Endothelial cell of umbilical vein (primary cell): ENCODE measurements around the gene CCDC183. TPM values are rescaled to one million over a fixed set of nuclear protein-coding genes. Genes with fewer than 3 reads are reported as not detected.

Experiments
- BruUV-seq: library from RNA; stranded (reverse); fragments of 400-500 nt; replicated peaks from 2 replicates; lab custom pipeline; 2021; lab: Mats Ljungman, UMichigan
- CTCF ChIA-PET: fragments of 300-600, 350-600 bp; sonication (Branson Sonifier 250); formaldehyde crosslinking; loops from one replicate; lab custom pipeline; 2021; ENCODE audit warnings: antibody characterized with exemption, inconsistent platforms; lab: Charles Lee
- POLR2A ChIA-PET: fragments of 300-600, 350-600 bp; sonication (Branson Sonifier 250); formaldehyde crosslinking; loops from one replicate; lab custom pipeline; 2021; ENCODE audit warnings: antibody characterized with exemption, inconsistent platforms; lab: Charles Lee
- DNase-seq: peaks from one replicate; pipeline ENCODE4 v3.0.0-alpha.2; 2011; ENCODE audit warnings: low read depth, low spot score
- FAIRE-seq: peaks from 2 replicates; lab custom pipeline; 2011; peaks lifted over from hg19 to GRCh38; lab: Jason Lieb, UNC
- H2AFZ ChIP-seq: 2 replicates; pipeline ENCODE4 v1.6.0; 2012; ENCODE audit warnings: low read depth, low read length, control low read depth, inconsistent platforms
- H3K27ac ChIP-seq: 2 replicates; pipeline ENCODE4 v1.5.1; 2011; ENCODE audit warnings: low read depth, mild to moderate bottlenecking, control low read depth, low read length, moderate library complexity; ENCODE audit not compliant: insufficient read depth
- H3K27me3 ChIP-seq, 2 experiments: 2 replicates each; pipeline versions ENCODE4 v1.6.0 to v1.6.1; 2011; ENCODE audit warnings: low read length in 2 of 2, mixed read lengths in 1 of 2; ENCODE audit not compliant: control insufficient read depth in 2 of 2, insufficient read depth in 2 of 2
- H3K36me3 ChIP-seq, 2 experiments: 2 replicates in 1 of 2; 3 replicates in 1 of 2; pipeline ENCODE4 v1.5.1; 2011; ENCODE audit warnings: low read length in 2 of 2, mild to moderate bottlenecking in 1 of 2, moderate library complexity in 1 of 2; ENCODE audit not compliant: control insufficient read depth in 2 of 2, insufficient read depth in 2 of 2; ENCODE audit errors: extremely low read depth in 1 of 2
- H3K4me1 ChIP-seq: 3 replicates; pipeline ENCODE4 v1.5.1; 2011; ENCODE audit warnings: mild to moderate bottlenecking, low read length; ENCODE audit not compliant: control insufficient read depth, insufficient read depth; ENCODE audit errors: extremely low read depth
- H3K4me2 ChIP-seq: 2 replicates; pipeline ENCODE4 v1.6.1; 2011; ENCODE audit warnings: low read length, control low read depth, mixed read lengths; ENCODE audit not compliant: insufficient read depth
- H3K4me3 ChIP-seq, 3 experiments: fragments of 200-600 bp in 1 of 3; sonication (generic), shearing (Covaris generic) in 1 of 3; replicated peaks in 1 of 3; 2 replicates each; pipeline ENCODE4 v1.5.1; 2011 to 2016; ENCODE audit warnings: control low read depth in 3 of 3, low read length in 3 of 3, mild to moderate bottlenecking in 2 of 3, inconsistent platforms in 1 of 3, low read depth in 1 of 3, moderate library complexity in 1 of 3; ENCODE audit not compliant: insufficient read depth in 1 of 3
- H3K79me2 ChIP-seq: 2 replicates; pipeline ENCODE4 v1.6.0; 2012; ENCODE audit warnings: low read length, inconsistent platforms; ENCODE audit not compliant: control insufficient read depth, insufficient read depth
- H3K9ac ChIP-seq: replicated peaks from 2 replicates; pipeline ENCODE3; 2011; ENCODE audit warnings: low read length, control low read depth; ENCODE audit not compliant: insufficient read depth; ENCODE audit errors: extremely low read depth
- H3K9me1 ChIP-seq: replicated peaks from 3 replicates; pipeline ENCODE4 v1.6.0; 2011; ENCODE audit warnings: mild to moderate bottlenecking, low read length; ENCODE audit not compliant: control insufficient read depth, insufficient read depth; ENCODE audit errors: extremely low read depth
- H3K9me3 ChIP-seq: replicated peaks from 2 replicates; pipeline ENCODE4 v1.5.1; 2012; ENCODE audit warnings: low read length, inconsistent platforms; ENCODE audit not compliant: control insufficient read depth, insufficient read depth
- H4K20me1 ChIP-seq: replicated peaks from 2 replicates; pipeline ENCODE3; 2011; ENCODE audit warnings: mild to moderate bottlenecking, low read length; ENCODE audit not compliant: control insufficient read depth, insufficient read depth; ENCODE audit errors: extremely low read depth
- CTCF ChIP-seq, 2 donors: IDR thresholded peaks; 1 replicate in 1 of 2; 2 replicates in 1 of 2; pipeline ENCODE4 v1.5.1; 2011; ENCODE audit warnings: low read length in 2 of 2, mild to moderate bottlenecking in 2 of 2, moderate library complexity in 2 of 2, control low read depth in 1 of 2, inconsistent platforms in 1 of 2, low read depth in 1 of 2; ENCODE audit not compliant: insufficient read depth in 1 of 2; ENCODE audit errors: extremely low read depth in 1 of 2
- EZH2 ChIP-seq: IDR thresholded peaks from 2 replicates; pipeline ENCODE4 v1.6.1; 2012; ENCODE audit warnings: borderline replicate concordance, low read depth, mild to moderate bottlenecking, moderate library complexity, low read length, inconsistent platforms; ENCODE audit not compliant: severe bottlenecking
- FOS ChIP-seq: IDR thresholded peaks from 2 replicates; pipeline ENCODE4 v1.6.1; 2011; ENCODE audit warnings: mild to moderate bottlenecking, low read length, moderate library complexity, borderline replicate concordance; ENCODE audit not compliant: insufficient read depth
- GATA2 ChIP-seq: IDR thresholded peaks from 2 replicates; pipeline ENCODE4 v1.7.0; 2011; ENCODE audit warnings: low read depth, mild to moderate bottlenecking, moderate library complexity, mixed read lengths, low read length; ENCODE audit not compliant: insufficient read length, insufficient read depth
- JUN ChIP-seq: IDR thresholded peaks from 2 replicates; pipeline ENCODE4 v1.6.1; 2011; ENCODE audit warnings: borderline replicate concordance, low read depth; ENCODE audit not compliant: insufficient read length, insufficient read depth
- MYC ChIP-seq: IDR thresholded peaks from one replicate; pipeline ENCODE4 v1.6.1; 2011; ENCODE audit warnings: mild to moderate bottlenecking, low read depth, low read length
- POLR2A ChIP-seq: IDR thresholded peaks from 2 replicates; pipeline ENCODE4 v1.6.1; 2012; ENCODE audit warnings: low read depth, mild to moderate bottlenecking, control low read depth, low read length
- POLR2AphosphoS5 ChIP-seq: IDR thresholded peaks from 2 replicates; pipeline ENCODE4 v1.6.1; 2012; ENCODE audit warnings: low read depth, mild to moderate bottlenecking, control low read depth, low read length, moderate library complexity; ENCODE audit not compliant: insufficient read depth
- dilution Hi-C: fragments of 300-500 bp; cut with MboI; formaldehyde crosslinking; loops from one replicate; pipeline ENCODE4 v1.15.0; 2019; ENCODE audit warnings: low sequenced_read_pairs; ENCODE audit not compliant: extremely low pct_ligation_motif_present
- intact Hi-C: fragments of 100-400 bp; cut with micrococcal nuclease; formaldehyde crosslinking; loops from one replicate; pipeline ENCODE4 v1.10.0; 2022
- polyA plus RNA-seq, 4 experiments: library from polyadenylated mRNA; depleted of rRNA in 3 of 4; stranded (reverse) in 3 of 4; unstranded in 1 of 4; fragments of >200 nt; gene quantifications; 2 replicates each; pipeline versions ENCODE4 v1.2.1 to v1.2.3, GENCODE V29; 2011 to 2012; ENCODE audit warnings: missing spikeins in 1 of 4
- total RNA-seq: library from RNA; stranded (reverse); gene quantifications from 2 replicates; pipeline ENCODE4 v1.2.3, GENCODE V29; 2021
- TF ChIP-seq, protein P1 (sequence below): IDR thresholded peaks from 2 replicates; pipeline ENCODE4 v1.6.1; 2011; ENCODE audit not compliant: insufficient read depth, insufficient read length

Gene CCDC183
- total and polyA plus RNA-seq, 2 donors (not counting 3 experiments of a cell fraction or from before 2014, with no cell fraction given) = 0.50 TPM; not detected in 1

GRCh38 chr9:136753371-136754058 is 42.6 kb upstream of the CCDC183 start:
- no peak overlapping the region for H3K4me2 ChIP-seq
- FAIRE-seq = no peak
- H2AFZ ChIP-seq = no peak overlapping the region
- H3K79me2 ChIP-seq = no peaks in the 10 kb centered on the region
- TF ChIP-seq POLR2A (no peak), JUN (no peak), EZH2 (no peak), FOS (no peak), MYC (no peak), POLR2AphosphoS5 (no peak), CTCF (IDR thresholded peaks at IDR 0.05; ENCODE audit: extremely low read depth in 1 of 2, insufficient read depth in 1 of 2, low read depth in 1 of 2, low read length in 2 of 2) (no peak), GATA2 (no peak)
- TF ChIP-seq, protein P1, sequence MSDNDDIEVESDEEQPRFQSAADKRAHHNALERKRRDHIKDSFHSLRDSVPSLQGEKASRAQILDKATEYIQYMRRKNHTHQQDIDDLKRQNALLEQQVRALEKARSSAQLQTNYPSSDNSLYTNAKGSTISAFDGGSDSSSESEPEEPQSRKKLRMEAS = no peak
- peaks cover 3 to 5% of the 10 kb centered on the region in 2 experiments for H3K27me3 ChIP-seq
- H3K9me3 ChIP-seq = no peaks in the 10 kb centered on the region
- H3K9ac ChIP-seq = no peak overlapping the region
- intact Hi-C loops (no loop called here), dilution Hi-C loops (no loop called here)
- no TSS peak for BruUV-seq
- H3K4me3 ChIP-seq = no peak overlapping the region
- H3K4me1 ChIP-seq = no peaks in the 10 kb centered on the region
- ChIA-PET CTCF (interaction anchor here (1.5 kb wide), 1 partner anchor 10 kb away, joined by 5 read pairs; no protein-coding TSS in a partner anchor), POLR2A (no interaction called here)
- no peaks in the 10 kb centered on the region for H3K9me1 ChIP-seq
- no peaks in the 10 kb centered on the region for H3K36me3 ChIP-seq
- H3K27ac ChIP-seq = no peak overlapping the region
- DNase-seq = no peak
- no peaks in the 10 kb centered on the region for H4K20me1 ChIP-seq
